Measurements from ENCODE around the gene FCER1A.
"Not testable (repeated sequence)": the region's sequence is repeated elsewhere in the genome, so short reads cannot be mapped to it uniquely, and the experiment has no call there.

The FCER1A gene

GRCh38 chr1:159300146-159300545 is 2.0 kb upstream of the FCER1A start:
- H3K27me3 ChIP-seq (ENCODE audit: control insufficient read depth, insufficient read depth, low read length), result no peaks in the 10 kb centered on the region
- H3K4me2 ChIP-seq (ENCODE audit: low read length), result no peak overlapping the region
- no peaks in the 10 kb centered on the region for H3K36me3 ChIP-seq (ENCODE audit: insufficient read depth, low read length)
- no peak overlapping the region for H3K4me3 ChIP-seq (ENCODE audit: low read length)
- no peaks in the 10 kb centered on the region for H3K9me3 ChIP-seq (replicated peaks; ENCODE audit: low read length)
- no peaks in the 10 kb centered on the region for H3K4me1 ChIP-seq (ENCODE audit: control insufficient read depth, insufficient read depth, low read length)
- no peak overlapping the region for H3K9ac ChIP-seq (ENCODE audit: low read depth, low read length)

GRCh38 chr1:159307346-159308020 is 5.3 kb downstream of the FCER1A start:
- no peak overlapping the region for H3K4me2 ChIP-seq (ENCODE audit: low read length)
- H3K4me3 ChIP-seq (ENCODE audit: low read length), result no peak overlapping the region
- H3K4me1 ChIP-seq (ENCODE audit: control insufficient read depth, insufficient read depth, low read length), result no peaks in the 10 kb centered on the region
- no peak overlapping the region for H3K9ac ChIP-seq (ENCODE audit: low read depth, low read length)
- H3K36me3 ChIP-seq (ENCODE audit: insufficient read depth, low read length), result no peaks in the 10 kb centered on the region
- no peaks in the 10 kb centered on the region for H3K9me3 ChIP-seq (replicated peaks; ENCODE audit: low read length)
- no peaks in the 10 kb centered on the region for H3K27me3 ChIP-seq (ENCODE audit: control insufficient read depth, insufficient read depth, low read length)

GRCh38 chr1:159311679-159312078 is 9.5 kb downstream of the FCER1A start:
- Histone ChIP-seq H3K36me3 (ENCODE audit: insufficient read depth, low read length) (no peaks in the 10 kb centered on the region), H3K4me3 (ENCODE audit: low read length) (no peak overlapping the region), H3K9me3 (replicated peaks; ENCODE audit: low read length) (no peaks in the 10 kb centered on the region), H3K9ac (ENCODE audit: low read depth, low read length) (no peak overlapping the region), H3K4me2 (ENCODE audit: low read length) (no peak overlapping the region), H3K4me1 (ENCODE audit: control insufficient read depth, insufficient read depth, low read length) (no peaks in the 10 kb centered on the region), H3K27me3 (ENCODE audit: control insufficient read depth, insufficient read depth, low read length) (no peaks in the 10 kb centered on the region)

- Histone ChIP-seq H3K9ac (ENCODE audit: low read depth, low read length) (no peak overlapping the region), H3K4me2 (ENCODE audit: low read length) (no peak overlapping the region), H3K36me3 (ENCODE audit: insufficient read depth, low read length) (no peaks in the 10 kb centered on the region), H3K4me1 (ENCODE audit: control insufficient read depth, insufficient read depth, low read length) (no peaks in the 10 kb centered on the region), H3K27me3 (ENCODE audit: control insufficient read depth, insufficient read depth, low read length) (no peaks in the 10 kb centered on the region), H3K4me3 (ENCODE audit: low read length) (no peak overlapping the region), H3K9me3 (replicated peaks; ENCODE audit: low read length) (no peaks in the 10 kb centered on the region)
Observed at GRCh38 chr1:159315381-159315780, 13.2 kb downstream of the FCER1A start.

GRCh38 chr1:159318784-159319551 is 16.8 kb downstream of the FCER1A start:
- Histone ChIP-seq H3K36me3 (ENCODE audit: insufficient read depth, low read length) (no peaks in the 10 kb centered on the region), H3K27me3 (ENCODE audit: control insufficient read depth, insufficient read depth, low read length) (no peaks in the 10 kb centered on the region), H3K4me2 (ENCODE audit: low read length) (no peak overlapping the region), H3K9ac (ENCODE audit: low read depth, low read length) (no peak overlapping the region), H3K4me3 (ENCODE audit: low read length) (no peak overlapping the region), H3K4me1 (ENCODE audit: control insufficient read depth, insufficient read depth, low read length) (no peaks in the 10 kb centered on the region), H3K9me3 (replicated peaks; ENCODE audit: low read length) (no peaks in the 10 kb centered on the region)

GRCh38 chr1:159334797-159335196 is 32.7 kb downstream of the FCER1A start:
- Histone ChIP-seq H3K9ac (ENCODE audit: low read depth, low read length) (no peak overlapping the region), H3K4me1 (ENCODE audit: control insufficient read depth, insufficient read depth, low read length) (no peaks in the 10 kb centered on the region), H3K9me3 (replicated peaks; ENCODE audit: low read length) (no peaks in the 10 kb centered on the region), H3K4me3 (ENCODE audit: low read length) (no peak overlapping the region), H3K27me3 (ENCODE audit: control insufficient read depth, insufficient read depth, low read length) (no peaks in the 10 kb centered on the region), H3K36me3 (ENCODE audit: insufficient read depth, low read length) (no peaks in the 10 kb centered on the region), H3K4me2 (ENCODE audit: low read length) (no peak overlapping the region)

GRCh38 chr1:159338018-159338417 is 35.9 kb downstream of the FCER1A start:
- no peak overlapping the region for H3K4me3 ChIP-seq (ENCODE audit: low read length)
- no peaks in the 10 kb centered on the region for H3K36me3 ChIP-seq (ENCODE audit: insufficient read depth, low read length)
- no peak overlapping the region for H3K4me2 ChIP-seq (ENCODE audit: low read length)
- H3K4me1 ChIP-seq (ENCODE audit: control insufficient read depth, insufficient read depth, low read length), result no peaks in the 10 kb centered on the region
- H3K9ac ChIP-seq (ENCODE audit: low read depth, low read length), result no peak overlapping the region
- H3K27me3 ChIP-seq (ENCODE audit: control insufficient read depth, insufficient read depth, low read length), result no peaks in the 10 kb centered on the region
- no peaks in the 10 kb centered on the region for H3K9me3 ChIP-seq (replicated peaks; ENCODE audit: low read length)

- no peaks in the 10 kb centered on the region for H3K27me3 ChIP-seq (ENCODE audit: control insufficient read depth, insufficient read depth, low read length)
- no peaks in the 10 kb centered on the region for H3K36me3 ChIP-seq (ENCODE audit: insufficient read depth, low read length)
- H3K4me3 ChIP-seq (ENCODE audit: low read length), result no peak overlapping the region
- H3K4me2 ChIP-seq (ENCODE audit: low read length), result no peak overlapping the region
- H3K9ac ChIP-seq (ENCODE audit: low read depth, low read length), result no peak overlapping the region
- H3K4me1 ChIP-seq (ENCODE audit: control insufficient read depth, insufficient read depth, low read length), result no peaks in the 10 kb centered on the region
- H3K9me3 ChIP-seq (replicated peaks; ENCODE audit: low read length), result no peaks in the 10 kb centered on the region
Observed at GRCh38 chr1:159339536-159339935, 37.4 kb downstream of the FCER1A start.

- Histone ChIP-seq H3K9ac (ENCODE audit: low read depth, low read length) (no peak overlapping the region), H3K4me1 (ENCODE audit: control insufficient read depth, insufficient read depth, low read length) (no peaks in the 10 kb centered on the region), H3K4me2 (ENCODE audit: low read length) (no peak overlapping the region), H3K27me3 (ENCODE audit: control insufficient read depth, insufficient read depth, low read length) (no peaks in the 10 kb centered on the region), H3K36me3 (ENCODE audit: insufficient read depth, low read length) (no peaks in the 10 kb centered on the region), H3K4me3 (ENCODE audit: low read length) (no peak overlapping the region), H3K9me3 (replicated peaks; ENCODE audit: low read length) (no peaks in the 10 kb centered on the region)
Observed at GRCh38 chr1:159341736-159342135, 39.6 kb downstream of the FCER1A start.

- no peaks in the 10 kb centered on the region for H3K4me1 ChIP-seq (ENCODE audit: control insufficient read depth, insufficient read depth, low read length)
- no peak overlapping the region for H3K4me3 ChIP-seq (ENCODE audit: low read length)
- no peak overlapping the region for H3K9ac ChIP-seq (ENCODE audit: low read depth, low read length)
- no peaks in the 10 kb centered on the region for H3K27me3 ChIP-seq (ENCODE audit: control insufficient read depth, insufficient read depth, low read length)
- no peaks in the 10 kb centered on the region for H3K9me3 ChIP-seq (replicated peaks; ENCODE audit: low read length)
- H3K4me2 ChIP-seq (ENCODE audit: low read length), result no peak overlapping the region
- H3K36me3 ChIP-seq (ENCODE audit: insufficient read depth, low read length), result no peaks in the 10 kb centered on the region
Observed at GRCh38 chr1:159342761-159343425, 40.8 kb downstream of the FCER1A start.

GRCh38 chr1:159349374-159349773 is 47.2 kb downstream of the FCER1A start:
- not testable (repeated sequence) for H3K9me3 ChIP-seq (replicated peaks; ENCODE audit: low read length); H3K36me3 ChIP-seq (ENCODE audit: insufficient read depth, low read length); H3K4me1 ChIP-seq (ENCODE audit: control insufficient read depth, insufficient read depth, low read length); H3K4me3 ChIP-seq (ENCODE audit: low read length); H3K4me2 ChIP-seq (ENCODE audit: low read length); H3K27me3 ChIP-seq (ENCODE audit: control insufficient read depth, insufficient read depth, low read length); H3K9ac ChIP-seq (ENCODE audit: low read depth, low read length)
